HG03025 (cell line): Measurements from ENCODE around the gene SRRM4.

Experiments used
- ATAC-seq: cut with Tn5 transposase; IDR thresholded peaks from one replicate; pipeline ENCODE4 v1.9.1; 2021; ENCODE audit warnings: mild to moderate bottlenecking, moderate library complexity; ENCODE audit not compliant: unreplicated experiment, low FRiP score

The SRRM4 gene

DNA sequence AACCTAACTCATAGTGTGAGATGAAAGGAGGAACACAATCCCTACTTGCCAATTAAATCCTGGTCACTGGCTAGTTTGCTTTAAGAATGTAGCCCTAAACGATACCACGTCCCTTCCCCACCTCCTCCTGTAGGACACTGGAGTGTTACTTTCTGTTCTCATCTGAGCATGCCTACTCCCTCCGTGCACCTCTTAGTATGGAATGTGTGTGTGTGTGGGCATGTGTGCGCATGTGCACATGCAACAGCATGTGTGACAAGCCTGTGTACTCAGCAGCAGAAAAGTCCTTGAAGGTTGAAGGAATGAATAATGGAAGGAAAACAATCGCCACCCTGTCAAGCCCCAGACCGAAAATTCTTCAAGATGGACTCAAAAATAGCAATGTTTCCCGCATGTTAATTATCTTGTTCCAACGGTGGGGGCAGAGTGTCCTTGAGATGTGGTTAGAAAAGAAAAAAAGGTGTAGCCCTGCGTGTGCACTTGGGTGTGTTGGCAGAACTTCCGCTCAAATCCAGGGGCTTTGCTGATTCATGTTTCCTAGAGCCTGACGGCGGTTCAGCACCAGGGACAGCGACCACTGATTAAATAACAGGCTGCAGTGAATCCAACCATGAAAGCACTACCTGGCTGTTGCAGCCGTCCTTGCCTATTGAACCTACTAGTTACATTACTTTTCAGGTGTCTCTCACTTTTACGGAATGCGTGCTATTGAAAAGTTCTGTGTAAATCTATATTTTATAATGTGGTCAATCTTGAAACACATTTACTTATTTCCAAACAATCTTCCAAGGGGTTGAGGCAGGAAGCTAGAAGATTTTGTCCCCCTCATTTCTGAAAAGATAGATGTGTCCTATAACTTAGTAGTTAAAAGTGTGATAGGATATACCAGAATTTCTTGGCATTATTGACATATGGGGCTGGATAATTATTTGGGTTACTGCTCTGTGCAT, 79.8 kb downstream of the SRRM4 start:
- ATAC-seq, result no peak

DNA sequence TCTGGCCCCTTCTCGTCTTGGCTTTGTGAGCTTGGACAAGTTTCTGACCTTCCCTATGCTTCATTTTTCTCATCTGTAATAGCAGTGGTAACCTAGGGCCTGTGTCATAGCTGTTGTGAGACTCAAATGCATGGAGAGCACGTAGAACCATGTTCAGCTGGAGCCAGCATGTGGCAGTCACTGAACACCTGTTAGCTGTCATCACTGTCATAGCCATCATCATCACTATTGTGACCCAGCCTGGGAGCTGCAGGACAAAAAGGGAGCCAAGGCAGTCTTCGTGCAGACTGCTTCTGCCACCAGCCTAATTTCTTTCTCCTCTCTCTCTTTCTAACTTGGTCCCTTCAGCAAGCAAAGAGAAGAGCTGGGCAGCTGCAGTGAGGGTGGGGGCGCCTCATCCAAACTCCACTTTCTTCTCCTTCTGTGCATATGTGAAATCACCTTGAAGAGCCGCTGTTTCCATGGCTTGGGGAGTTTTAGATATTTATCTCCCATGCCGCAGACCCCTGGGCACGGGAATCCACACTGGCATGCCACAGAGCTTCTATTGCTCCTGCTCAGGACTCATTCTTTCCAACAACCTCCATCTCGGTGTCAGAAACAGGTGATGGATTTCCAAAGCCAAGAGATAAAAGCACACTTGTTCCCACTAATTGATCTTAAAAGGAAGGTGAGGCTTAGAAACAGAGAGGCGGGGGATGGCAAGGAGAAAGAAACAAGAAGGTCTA, 87.0 kb downstream of the SRRM4 start:
- ATAC-seq, result no peak

DNA sequence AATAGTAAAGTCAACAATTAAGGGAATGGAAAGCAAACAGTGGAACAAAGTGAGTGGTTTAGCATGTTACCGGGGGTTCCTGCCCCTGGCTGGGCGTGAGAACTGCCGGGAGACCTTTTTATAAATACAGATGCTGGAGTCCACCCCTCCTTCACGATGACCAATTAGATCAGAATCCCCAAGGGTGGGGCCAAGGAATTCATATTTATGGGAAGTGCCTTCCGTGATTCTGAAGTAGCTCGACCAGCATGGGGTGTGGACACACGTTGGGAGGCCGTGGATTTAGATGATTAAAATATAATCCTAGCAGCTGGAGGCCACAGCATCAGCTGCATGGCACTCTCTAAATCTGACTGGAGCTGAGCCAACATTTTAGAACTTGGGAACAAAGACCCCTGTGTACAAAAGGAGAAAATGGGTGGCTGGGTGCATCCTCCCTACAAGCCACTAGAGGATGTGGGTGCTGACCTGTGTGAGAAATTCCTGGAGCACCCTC, 87.9 kb downstream of the SRRM4 start:
- no peak for ATAC-seq

DNA sequence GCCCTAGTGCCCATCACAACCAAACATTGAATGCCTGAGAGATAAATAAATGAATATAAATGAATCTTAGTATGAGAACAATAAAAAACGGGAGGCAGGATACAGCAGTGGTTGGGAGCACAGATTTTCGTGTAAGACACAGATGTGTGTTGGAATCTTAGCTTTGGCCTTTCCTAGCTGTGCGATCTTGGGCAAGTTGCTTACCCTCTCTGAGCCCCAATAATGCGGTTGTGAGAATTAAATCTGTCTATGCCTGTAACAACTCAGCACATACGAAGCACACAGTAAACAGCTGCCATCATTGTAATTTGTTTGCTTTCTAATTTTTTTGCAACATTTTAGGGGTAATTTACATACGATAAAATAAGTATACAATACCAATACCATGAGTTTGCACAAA, 89.8 kb downstream of the SRRM4 start:
- ATAC-seq, result no peak

DNA sequence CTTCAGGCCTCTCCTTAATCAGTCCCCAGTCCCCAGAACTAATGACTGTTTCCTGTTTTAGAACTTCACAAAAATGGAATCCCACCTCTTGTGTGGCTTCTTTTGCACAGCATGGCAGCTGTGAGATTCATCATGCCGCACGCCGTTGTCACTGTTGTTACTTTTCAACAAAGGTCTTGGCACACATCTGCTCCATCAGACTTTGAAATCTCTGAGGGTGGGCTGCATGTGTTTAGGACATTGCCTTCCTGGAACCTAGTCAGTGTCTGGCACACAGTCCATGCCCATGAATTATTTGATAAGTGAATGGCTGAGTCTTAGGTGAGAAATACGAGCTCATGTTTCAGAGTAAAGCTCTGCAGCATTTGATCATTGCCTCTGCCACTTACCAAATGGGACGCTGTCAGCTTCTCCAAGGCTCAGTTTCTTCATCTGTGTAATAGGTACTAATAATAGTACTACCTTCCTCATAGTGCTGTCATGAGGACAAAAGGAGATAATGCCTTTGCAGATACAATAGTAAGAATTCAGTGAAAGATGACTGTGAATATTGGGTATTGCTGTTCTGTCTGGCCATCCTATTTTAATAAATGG, 90.4 kb downstream of the SRRM4 start:
- ATAC-seq, result no peak

DNA sequence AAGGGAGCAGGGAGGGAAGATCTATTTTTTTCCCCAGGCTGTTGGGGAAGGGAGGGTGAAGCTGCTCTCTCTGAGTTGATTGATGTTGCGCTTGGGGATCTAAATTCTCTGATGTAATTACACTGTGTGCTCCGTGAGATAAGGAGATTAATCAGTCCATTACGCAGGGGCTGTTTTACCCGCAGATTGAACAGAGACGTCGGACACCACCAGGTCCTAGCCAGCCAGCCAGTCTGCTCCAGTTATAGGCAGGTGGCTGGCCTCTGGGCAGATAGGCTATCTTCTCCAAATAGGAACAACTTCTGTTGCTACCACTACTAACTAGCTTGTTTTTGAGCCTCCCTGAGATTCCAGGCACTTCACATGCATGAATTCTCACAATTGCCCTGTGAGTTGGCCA, 91.1 kb downstream of the SRRM4 start:
- ATAC-seq, result no peak

DNA sequence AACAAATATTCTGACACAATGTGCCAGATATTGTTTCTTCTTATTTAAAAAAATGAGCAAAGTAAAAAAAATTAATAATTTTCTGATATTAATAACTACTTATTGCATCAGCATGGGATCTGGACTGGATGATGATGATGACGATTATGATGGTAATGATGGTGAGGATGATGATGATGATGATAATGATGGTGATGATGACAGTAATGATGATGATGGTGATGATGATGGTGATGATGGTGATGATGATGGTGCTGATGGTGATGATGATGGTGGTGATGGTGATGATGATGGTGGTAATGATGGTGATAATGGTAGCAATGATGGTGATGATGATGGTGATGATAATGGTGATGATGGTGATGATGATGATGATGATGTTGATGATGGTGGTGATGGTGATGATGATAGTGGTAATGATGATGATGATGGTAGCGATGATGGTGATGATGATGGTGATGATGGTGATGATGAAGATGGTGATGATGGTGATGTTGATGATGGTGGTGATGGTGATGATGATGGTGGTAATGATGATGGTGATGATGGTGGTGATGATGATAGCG, 94.0 kb downstream of the SRRM4 start:
- no peak for ATAC-seq

DNA sequence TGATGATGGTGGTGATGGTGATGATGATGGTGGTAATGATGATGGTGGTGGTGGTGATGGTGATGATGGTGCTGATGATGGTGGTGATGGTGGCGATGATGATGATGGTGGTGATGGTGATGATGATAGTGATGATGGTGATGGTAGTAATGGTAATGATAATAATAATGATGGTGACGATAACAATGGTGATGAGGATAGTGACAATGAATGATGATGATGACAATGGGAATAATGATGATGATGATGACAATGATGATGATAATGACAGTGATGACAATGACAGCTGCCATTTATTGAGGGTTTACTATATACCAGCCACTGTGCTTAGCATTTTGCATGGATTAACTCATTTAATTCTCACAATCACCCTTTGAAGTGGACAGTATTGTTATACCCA, 94.6 kb downstream of the SRRM4 start:
- no peak for ATAC-seq

DNA sequence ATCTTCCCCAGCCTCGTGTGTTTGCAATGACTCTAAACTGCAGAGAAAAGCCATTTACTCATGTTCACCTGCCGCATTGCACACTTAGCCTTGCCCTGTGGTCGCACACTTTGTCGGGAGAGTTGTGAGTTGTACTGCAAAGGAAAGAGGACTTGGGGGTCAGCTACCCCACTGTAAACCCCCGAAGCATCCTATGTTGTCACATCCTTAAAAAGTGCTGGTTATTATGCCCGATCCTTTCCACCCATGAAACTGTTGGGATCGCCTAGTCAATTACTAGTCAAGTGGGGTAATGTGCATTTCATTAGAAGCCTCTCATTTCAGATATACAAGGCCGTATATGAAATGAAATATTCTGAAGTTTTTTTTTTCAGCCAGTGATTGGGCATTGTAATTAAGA, 98.2 kb downstream of the SRRM4 start:
- ATAC-seq, result no peak

DNA sequence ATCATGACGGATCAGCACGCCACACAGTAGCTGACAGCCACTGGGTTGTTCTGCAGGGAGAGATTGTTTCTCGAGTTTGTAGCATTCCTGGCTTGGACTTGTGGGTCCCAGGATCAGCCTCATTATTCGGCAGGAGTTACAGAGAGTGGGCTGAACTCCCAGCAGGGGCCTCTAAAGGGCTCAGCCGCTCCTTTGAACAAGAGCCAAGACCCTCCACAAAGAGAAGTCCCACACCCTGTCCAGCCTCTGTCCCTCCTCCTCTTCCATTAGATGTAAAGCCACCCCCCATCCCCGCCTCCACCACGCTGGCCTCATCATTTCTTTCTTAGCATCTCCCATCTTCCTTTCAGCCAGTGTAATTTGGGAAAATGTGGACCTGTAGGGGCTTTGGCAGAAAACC, 100.7 kb downstream of the SRRM4 start:
- no peak for ATAC-seq

DNA sequence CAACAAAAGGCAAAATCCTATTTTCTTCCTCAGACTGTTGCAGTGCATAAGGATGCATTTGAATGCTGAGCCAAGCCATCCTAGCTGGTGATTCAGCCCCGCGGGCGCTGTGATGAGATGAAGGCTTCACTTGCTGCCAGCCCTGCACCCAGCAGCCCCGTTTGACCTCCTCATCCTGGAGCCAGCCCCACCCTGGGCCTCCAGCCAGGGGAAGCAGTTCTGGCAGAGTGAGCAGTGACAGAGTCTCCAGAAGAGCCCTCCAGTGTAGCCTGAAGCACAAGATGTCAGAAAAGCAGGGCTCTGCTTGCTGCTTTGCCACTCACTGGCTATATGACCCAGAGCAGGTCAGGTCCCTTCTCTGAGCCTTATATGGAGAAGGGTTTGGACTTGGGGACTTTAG, 101.2 kb downstream of the SRRM4 start:
- ATAC-seq, result no peak

DNA sequence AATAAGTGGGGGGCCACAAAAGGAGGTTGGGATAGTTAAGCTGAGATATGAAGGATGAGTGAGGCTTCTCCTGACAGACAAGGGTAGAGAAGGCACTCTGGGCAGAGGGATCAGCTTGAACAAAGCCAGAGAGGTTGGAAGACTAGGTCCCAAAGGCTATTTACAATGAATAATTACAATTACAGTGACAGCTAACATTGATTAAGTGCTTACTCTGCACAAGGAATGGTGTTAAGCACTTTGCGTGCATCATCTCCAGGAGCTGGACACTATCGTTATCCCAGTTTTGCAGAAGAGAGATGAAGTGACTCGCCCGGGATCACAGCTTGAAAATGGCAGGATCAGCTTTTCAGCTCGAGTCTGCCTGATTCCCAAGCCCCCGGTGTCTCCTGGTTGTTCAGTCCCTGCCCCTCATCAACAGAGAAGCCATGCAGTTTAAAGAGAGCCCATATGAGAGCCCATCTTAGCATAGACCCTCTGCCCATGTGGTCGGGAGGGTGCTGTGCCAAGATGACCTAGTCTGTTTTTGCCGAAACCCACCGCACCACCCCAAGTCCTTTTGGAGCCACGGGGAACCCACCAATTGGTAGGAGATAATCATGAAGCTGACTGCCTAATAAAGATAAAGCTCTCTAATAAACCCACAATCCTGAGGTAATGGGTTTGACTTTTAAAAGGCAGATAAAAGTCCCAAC, 107.5 kb downstream of the SRRM4 start:
- ATAC-seq, result no peak

DNA sequence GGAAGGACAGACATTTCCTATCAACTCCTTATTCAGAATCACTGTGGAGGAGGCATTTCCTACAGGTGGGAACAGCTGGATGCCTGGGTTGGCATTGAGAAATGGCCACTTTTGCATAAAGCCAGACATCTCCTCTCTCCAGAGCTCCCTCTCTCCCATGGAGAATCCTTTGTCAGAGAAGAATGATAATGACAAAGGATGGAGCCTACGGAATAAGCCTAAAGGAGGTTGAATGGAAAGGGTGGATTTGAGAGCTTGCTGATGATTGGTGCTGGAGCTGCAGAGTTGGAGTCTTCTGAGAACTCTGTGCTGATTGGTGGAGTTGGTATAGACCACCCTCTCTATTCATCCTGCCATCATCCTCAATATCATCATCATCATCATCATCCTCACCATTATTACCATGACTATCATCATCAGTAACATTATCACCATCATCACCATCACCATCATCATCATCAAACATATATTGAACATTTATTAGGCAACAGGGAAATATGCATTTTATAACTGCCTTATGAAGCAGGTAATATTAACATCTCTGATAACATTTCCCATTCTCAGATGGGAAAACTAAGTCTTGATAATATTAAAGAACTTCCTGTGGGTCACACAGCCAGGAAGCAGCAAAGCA, 108.2 kb downstream of the SRRM4 start:
- no peak for ATAC-seq

DNA sequence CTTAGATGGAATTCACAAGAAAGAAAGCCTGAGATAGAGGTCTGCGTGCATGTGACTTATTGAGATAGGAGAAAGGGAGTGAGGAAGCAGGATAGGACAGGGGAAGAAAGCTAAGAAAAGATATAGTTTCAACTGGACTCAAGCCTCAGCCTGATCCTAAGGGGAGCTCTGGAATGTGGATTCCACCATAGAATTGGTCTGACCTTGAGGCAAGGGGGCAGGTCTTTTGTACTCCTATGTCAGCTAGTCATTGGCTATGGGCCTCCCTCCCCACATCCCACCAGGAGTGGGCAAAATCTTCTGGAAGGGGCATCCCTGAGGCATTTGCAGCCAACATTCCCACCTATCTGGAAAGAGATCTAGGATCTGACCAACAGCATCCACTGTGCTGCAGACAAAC, 108.9 kb downstream of the SRRM4 start:
- no peak for ATAC-seq

DNA sequence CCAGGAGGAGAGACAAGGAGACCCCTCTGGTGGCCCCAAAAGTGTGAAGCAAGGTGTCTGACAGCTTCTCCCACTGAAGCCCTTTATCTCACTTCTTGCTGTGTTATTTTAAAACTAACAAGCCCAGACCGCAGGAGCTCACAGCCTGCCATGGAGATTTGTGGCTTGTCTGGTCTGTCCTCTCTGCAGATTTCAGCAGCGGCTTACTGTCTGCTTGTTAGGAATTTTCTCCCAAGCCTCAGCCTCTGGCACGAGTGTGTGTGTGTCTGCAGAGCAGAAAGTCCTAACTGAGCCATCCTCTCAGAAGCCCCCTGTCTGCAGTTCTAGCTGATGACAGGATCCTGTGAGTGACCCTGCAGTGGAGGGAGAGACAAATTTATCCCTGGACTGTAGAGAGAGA, 109.5 kb downstream of the SRRM4 start:
- no peak for ATAC-seq

DNA sequence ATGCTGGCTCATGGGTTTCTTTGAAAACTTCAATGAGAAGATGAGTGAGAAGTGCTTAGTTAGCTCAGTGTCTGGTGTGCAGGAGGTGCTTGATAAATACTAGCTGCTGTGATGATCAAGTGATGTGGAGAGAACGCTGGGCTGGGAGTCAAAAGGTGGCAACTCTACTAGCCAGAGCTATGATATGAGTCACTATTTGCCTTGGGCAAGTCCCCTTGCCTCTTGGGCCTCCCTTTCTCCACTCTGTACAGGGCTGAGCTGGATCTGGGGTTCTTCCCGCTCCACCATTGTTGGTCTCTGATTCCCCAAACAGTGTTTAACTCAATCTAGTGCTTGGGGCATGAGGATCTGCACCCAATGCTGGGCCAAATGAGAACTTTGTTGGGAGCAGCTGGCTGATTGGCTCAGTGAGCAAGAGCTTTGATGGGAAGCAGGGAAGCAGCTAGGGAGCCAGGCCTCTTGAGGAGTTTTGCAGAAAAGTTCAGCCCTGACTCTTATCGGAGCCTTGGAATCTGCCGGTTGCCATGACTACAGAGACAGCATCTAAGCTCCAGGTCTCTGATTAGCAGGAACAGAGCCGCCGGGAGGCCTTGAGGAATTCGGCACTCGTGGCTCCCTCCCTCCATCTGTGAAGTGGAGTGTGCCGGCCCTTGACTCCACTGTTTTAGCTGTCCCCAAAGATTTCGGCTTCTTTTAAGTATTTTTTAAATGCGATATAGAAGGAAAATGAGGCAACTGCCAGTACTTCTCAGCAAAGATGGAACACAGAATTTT, 115.3 kb downstream of the SRRM4 start:
- no peak for ATAC-seq

DNA sequence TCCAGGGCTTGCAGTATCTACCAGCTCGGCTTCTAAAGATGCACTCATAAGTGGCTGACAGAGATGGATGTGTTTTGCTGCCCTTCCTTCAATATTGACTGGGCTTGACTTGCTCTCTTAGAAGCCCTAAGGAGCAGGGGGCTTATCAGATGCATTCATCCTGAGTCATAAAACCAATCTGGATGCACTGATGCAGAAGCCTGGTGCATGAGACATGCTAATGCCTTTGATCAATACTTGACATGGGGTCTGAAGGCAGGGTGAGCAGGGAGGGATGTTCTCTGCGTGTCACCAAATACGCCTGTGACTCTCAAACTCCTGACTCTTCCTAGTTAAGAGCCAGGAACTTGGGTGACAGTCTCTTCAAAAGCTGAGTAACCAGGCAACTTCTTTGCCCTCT, 119.6 kb downstream of the SRRM4 start:
- no peak for ATAC-seq

DNA sequence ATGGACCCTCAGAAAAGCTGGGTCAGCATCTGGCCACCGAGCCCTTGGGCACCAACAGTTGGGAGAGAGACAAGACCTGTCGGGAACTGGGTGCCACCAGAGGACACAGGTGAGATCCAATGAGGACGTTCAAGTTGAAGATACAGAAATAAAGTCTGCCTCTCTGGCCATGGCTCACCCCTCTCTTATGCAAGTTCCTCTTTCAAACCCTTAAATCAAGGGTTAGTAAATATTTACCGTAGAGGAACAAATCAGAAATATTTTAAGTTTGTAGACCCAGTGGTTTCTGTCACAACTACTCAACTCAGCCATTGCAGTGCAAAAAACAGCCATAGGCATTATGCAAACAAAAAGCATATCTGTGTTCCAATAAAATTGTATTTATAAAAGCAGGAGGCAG, 120.9 kb downstream of the SRRM4 start:
- ATAC-seq, result no peak

DNA sequence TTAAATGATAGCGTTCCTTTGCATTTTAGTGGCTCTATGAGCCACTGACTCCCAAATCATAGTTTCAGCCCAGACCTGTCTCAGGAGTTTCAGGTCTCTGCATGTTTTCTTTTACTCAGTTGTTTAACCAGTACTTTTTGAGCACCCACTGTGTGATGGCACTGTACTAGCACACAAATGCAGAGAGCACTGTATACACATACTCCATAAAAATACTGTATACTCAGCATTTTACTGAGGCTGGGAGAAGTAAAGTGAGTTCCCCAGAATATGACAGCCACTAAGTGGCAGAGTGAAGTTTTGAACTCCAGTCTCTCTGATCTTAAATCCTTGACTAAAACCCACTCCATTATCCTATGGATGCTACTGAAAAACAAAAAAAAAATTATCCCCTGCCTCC, 121.4 kb downstream of the SRRM4 start:
- ATAC-seq, result no peak
